Activated naive CD4-positive, alpha-beta T cell treated with anti-CD3 and anti-CD28 coated beads, Interleukin-2, amount 50 U/mL, for 16 hours (primary cell): Measurements from ENCODE around the gene PFN4.
A peak's percentile ranks its signal among the peaks of the same experiment; 100 is the strongest.

Experiments used
- DNase-seq: peaks from one replicate; pipeline ENCODE4 v3.0.0-alpha.2; 2020

PFN4 gene

GRCh38 chr2:24076849-24077534 is 46.1 kb downstream of the PFN4 start:
- no peak for DNase-seq

GRCh38 chr2:24075915-24076848 is 47.0 kb downstream of the PFN4 start, which contains the start of gene SF3B6:
Gene SF3B6 (minus strand): TSS chr2:24076326. CDS start chr2:24076229, 97 bp downstream.
- peak; percentile 100 for DNase-seq

- no peak for DNase-seq
These were observed 47.9 kb downstream of the PFN4 start for GRCh38 chr2:24075259-24075658.

- DNase-seq: no peak
These were observed 49.3 kb downstream of the PFN4 start for GRCh38 chr2:24073816-24074215.

GRCh38 chr2:24072259-24072658 is 50.9 kb downstream of the PFN4 start:
- DNase-seq: no peak

GRCh38 chr2:24065341-24065740 is 57.8 kb downstream of the PFN4 start:
- DNase-seq: no peak
